Measurements from ENCODE around the gene LMF1.

DNA sequence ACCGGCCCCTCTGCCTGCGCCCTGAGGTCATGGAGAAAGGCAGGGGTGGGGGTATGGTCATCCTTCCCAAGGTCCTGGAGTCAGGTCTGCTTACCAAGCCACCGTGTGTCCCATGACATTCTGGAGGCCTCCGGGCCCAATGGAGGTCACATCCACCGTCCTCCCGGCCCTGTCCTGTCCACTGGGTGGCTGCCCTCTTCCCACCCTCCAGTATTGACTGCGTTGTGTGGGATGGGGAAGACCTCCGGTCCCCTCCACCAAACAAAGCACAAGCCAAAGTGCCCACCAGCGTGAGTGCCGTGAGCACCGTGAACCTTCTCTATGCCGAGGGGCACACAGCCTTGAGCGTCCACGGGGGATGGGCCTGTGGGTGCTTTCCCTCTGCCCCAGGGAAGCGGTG lies 37.2 kb downstream of the LMF1 start:
- TF ChIP-seq SIN3A (IDR thresholded peaks at IDR 0.05; ENCODE audit: borderline replicate concordance, insufficient read depth, low read length) (no peak), POLR2AphosphoS5 (IDR thresholded peaks at IDR 0.05; ENCODE audit: low read depth, low read length) (no peak), TAF1 (IDR thresholded peaks at IDR 0.05; ENCODE audit: borderline replicate concordance, insufficient read depth, low read length) (no peak)
- TF ChIP-seq, protein P1, sequence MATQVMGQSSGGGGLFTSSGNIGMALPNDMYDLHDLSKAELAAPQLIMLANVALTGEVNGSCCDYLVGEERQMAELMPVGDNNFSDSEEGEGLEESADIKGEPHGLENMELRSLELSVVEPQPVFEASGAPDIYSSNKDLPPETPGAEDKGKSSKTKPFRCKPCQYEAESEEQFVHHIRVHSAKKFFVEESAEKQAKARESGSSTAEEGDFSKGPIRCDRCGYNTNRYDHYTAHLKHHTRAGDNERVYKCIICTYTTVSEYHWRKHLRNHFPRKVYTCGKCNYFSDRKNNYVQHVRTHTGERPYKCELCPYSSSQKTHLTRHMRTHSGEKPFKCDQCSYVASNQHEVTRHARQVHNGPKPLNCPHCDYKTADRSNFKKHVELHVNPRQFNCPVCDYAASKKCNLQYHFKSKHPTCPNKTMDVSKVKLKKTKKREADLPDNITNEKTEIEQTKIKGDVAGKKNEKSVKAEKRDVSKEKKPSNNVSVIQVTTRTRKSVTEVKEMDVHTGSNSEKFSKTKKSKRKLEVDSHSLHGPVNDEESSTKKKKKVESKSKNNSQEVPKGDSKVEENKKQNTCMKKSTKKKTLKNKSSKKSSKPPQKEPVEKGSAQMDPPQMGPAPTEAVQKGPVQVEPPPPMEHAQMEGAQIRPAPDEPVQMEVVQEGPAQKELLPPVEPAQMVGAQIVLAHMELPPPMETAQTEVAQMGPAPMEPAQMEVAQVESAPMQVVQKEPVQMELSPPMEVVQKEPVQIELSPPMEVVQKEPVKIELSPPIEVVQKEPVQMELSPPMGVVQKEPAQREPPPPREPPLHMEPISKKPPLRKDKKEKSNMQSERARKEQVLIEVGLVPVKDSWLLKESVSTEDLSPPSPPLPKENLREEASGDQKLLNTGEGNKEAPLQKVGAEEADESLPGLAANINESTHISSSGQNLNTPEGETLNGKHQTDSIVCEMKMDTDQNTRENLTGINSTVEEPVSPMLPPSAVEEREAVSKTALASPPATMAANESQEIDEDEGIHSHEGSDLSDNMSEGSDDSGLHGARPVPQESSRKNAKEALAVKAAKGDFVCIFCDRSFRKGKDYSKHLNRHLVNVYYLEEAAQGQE (IDR thresholded peaks at IDR 0.05; ENCODE audit: insufficient read depth in 1 of 2, low read depth in 2 of 2, low read length in 2 of 2): no peak

Data from PFSK-1 (cell line).